Measurements from ENCODE around the gene NFX1.
"Not testable (repeated sequence)": the region's sequence is repeated elsewhere in the genome, so short reads cannot be mapped to it uniquely, and the experiment has no call there.

Gene NFX1

GRCh38 chr9:33364814-33365213, 74.5 kb downstream of the NFX1 start:
- not testable (repeated sequence) for DNase-seq (ENCODE audit: low read depth)

GRCh38 chr9:33366979-33367480, 76.7 kb downstream of the NFX1 start:
- no peak for DNase-seq (ENCODE audit: low read depth)

GRCh38 chr9:33372900-33373299, 82.6 kb downstream of the NFX1 start:
- DNase-seq (ENCODE audit: low read depth): no peak

- no peak for DNase-seq (ENCODE audit: low read depth)
Measured at GRCh38 chr9:33374190-33374589, 83.9 kb downstream of the NFX1 start.

- DNase-seq (ENCODE audit: low read depth): peak; percentile 24
Measured at GRCh38 chr9:33374634-33375237, 84.4 kb downstream of the NFX1 start.

GRCh38 chr9:33375238-33375840, 85.0 kb downstream of the NFX1 start:
- DNase-seq (ENCODE audit: low read depth): no peak

GRCh38 chr9:33375841-33376321, 85.6 kb downstream of the NFX1 start:
- no peak for DNase-seq (ENCODE audit: low read depth)

GRCh38 chr9:33377089-33377715, 86.9 kb downstream of the NFX1 start:
- DNase-seq (ENCODE audit: low read depth): no peak

GRCh38 chr9:33378121-33378795, 87.9 kb downstream of the NFX1 start:
- DNase-seq (ENCODE audit: low read depth): no peak

- no peak for DNase-seq (ENCODE audit: low read depth)
Measured at GRCh38 chr9:33379666-33380389, 89.5 kb downstream of the NFX1 start.

- DNase-seq (ENCODE audit: low read depth): no peak
Measured at GRCh38 chr9:33380390-33381094, 90.2 kb downstream of the NFX1 start.

- DNase-seq (ENCODE audit: low read depth): no peak
Measured at GRCh38 chr9:33381231-33381791, 91.0 kb downstream of the NFX1 start.

- DNase-seq (ENCODE audit: low read depth): not testable (repeated sequence)
Measured at GRCh38 chr9:33382397-33382796, 92.1 kb downstream of the NFX1 start.

GRCh38 chr9:33383396-33383795, 93.1 kb downstream of the NFX1 start:
- DNase-seq (ENCODE audit: low read depth): not testable (repeated sequence)

- DNase-seq (ENCODE audit: low read depth): not testable (repeated sequence)
Measured at GRCh38 chr9:33385536-33385935, 95.2 kb downstream of the NFX1 start.

- not testable (repeated sequence) for DNase-seq (ENCODE audit: low read depth)
Measured at GRCh38 chr9:33385979-33386640, 95.8 kb downstream of the NFX1 start.

GRCh38 chr9:33386641-33386996, 96.3 kb downstream of the NFX1 start:
- not testable (repeated sequence) for DNase-seq (ENCODE audit: low read depth)

- DNase-seq (ENCODE audit: low read depth): not testable (repeated sequence)
Measured at GRCh38 chr9:33386998-33387397, 96.7 kb downstream of the NFX1 start.

GRCh38 chr9:33388110-33388994, 98.0 kb downstream of the NFX1 start:
- no peak for DNase-seq (ENCODE audit: low read depth)
